ENCODE results near the gene PATJ.
"Not testable (repeated sequence)": the region's sequence is repeated elsewhere in the genome, so short reads cannot be mapped to it uniquely, and the experiment has no call there.

The PATJ gene

GRCh38 chr1:61956784-61957183, 214.5 kb downstream of the PATJ start:
- Histone ChIP-seq H3K27ac (ENCODE audit: low read depth, low read length) (no peak overlapping the region), H2BK12ac (ENCODE audit: low read length) (no peak overlapping the region), H2AFZ (ENCODE audit: insufficient read depth, low read length, poor library complexity) (no peak overlapping the region), H2BK120ac (ENCODE audit: insufficient read depth, low read length, poor library complexity) (no peak overlapping the region), H4K12ac (ENCODE audit: low read depth, low read length) (no peak overlapping the region), H3K27me3 (ENCODE audit: insufficient read depth, low read length) (no peaks in the 10 kb centered on the region), H4K91ac (ENCODE audit: low read depth, low read length) (no peak overlapping the region), H2BK5ac (ENCODE audit: low read depth, low read length, poor library complexity) (no peak overlapping the region), H3K9ac (ENCODE audit: low read length) (no peak overlapping the region), H3K18ac (ENCODE audit: low read length) (no peak overlapping the region), H3K4me3 (ENCODE audit: low read depth, low read length) (no peak overlapping the region), H3K79me1 (ENCODE audit: low read length) (no peaks in the 10 kb centered on the region), H3K79me2 (ENCODE audit: control insufficient read depth, insufficient read depth, low read length, poor library complexity) (no peaks in the 10 kb centered on the region), H3K36me3 (ENCODE audit: control insufficient read depth in 1 of 2, insufficient read depth in 2 of 2, low read length in 2 of 2) (peaks cover 0 to 2% of the 10 kb centered on the region in 2 experiments), H3K4me2 (ENCODE audit: low read length) (no peak overlapping the region), H3K4ac (ENCODE audit: low read depth, low read length) (no peak overlapping the region), H2AK5ac (ENCODE audit: low read length) (no peak overlapping the region), H4K8ac (ENCODE audit: low read depth, low read length) (no peak overlapping the region), H3K23ac (ENCODE audit: low read length) (no peak overlapping the region), H3K14ac (ENCODE audit: low read length) (no peak overlapping the region), H3K9me3 (ENCODE audit: insufficient read depth, low read depth, low read length) (no peaks in the 10 kb centered on the region), H3K4me1 (ENCODE audit: control insufficient read depth in 1 of 2, insufficient read depth in 2 of 2, low read length in 2 of 2) (no peaks in the 10 kb centered on the region)
- no CpG with 5 or more reads among the region's 2 CpGs for WGBS (ENCODE audit: extremely low coverage, insufficient coverage, insufficient read length)
- no peak for DNase-seq

GRCh38 chr1:61961009-61961408, 218.7 kb downstream of the PATJ start:
- no peak overlapping the region for H4K8ac ChIP-seq (ENCODE audit: low read depth, low read length)
- H3K4me2 ChIP-seq (ENCODE audit: low read length), result no peak overlapping the region
- no peak overlapping the region for H3K9ac ChIP-seq (ENCODE audit: low read length)
- H2BK12ac ChIP-seq (ENCODE audit: low read length), result no peak overlapping the region
- no peak overlapping the region for H2AFZ ChIP-seq (ENCODE audit: insufficient read depth, low read length, poor library complexity)
- no peak overlapping the region for H2BK120ac ChIP-seq (ENCODE audit: insufficient read depth, low read length, poor library complexity)
- no peak overlapping the region for H3K4me3 ChIP-seq (ENCODE audit: low read depth, low read length)
- no CpG with 5 or more reads among the region's 3 CpGs for WGBS (ENCODE audit: extremely low coverage, insufficient coverage, insufficient read length)
- no peaks in the 10 kb centered on the region for H3K27me3 ChIP-seq (ENCODE audit: insufficient read depth, low read length)
- no peak overlapping the region for H4K12ac ChIP-seq (ENCODE audit: low read depth, low read length)
- H3K14ac ChIP-seq (ENCODE audit: low read length), result no peak overlapping the region
- H3K27ac ChIP-seq (ENCODE audit: low read depth, low read length), result no peak overlapping the region
- no peak overlapping the region for H3K18ac ChIP-seq (ENCODE audit: low read length)
- H3K9me3 ChIP-seq (ENCODE audit: insufficient read depth, low read depth, low read length), result no peaks in the 10 kb centered on the region
- H2BK5ac ChIP-seq (ENCODE audit: low read depth, low read length, poor library complexity), result no peak overlapping the region
- H3K23ac ChIP-seq (ENCODE audit: low read length), result no peak overlapping the region
- peaks cover 0 to 2% of the 10 kb centered on the region in 2 experiments for H3K36me3 ChIP-seq (ENCODE audit: control insufficient read depth in 1 of 2, insufficient read depth in 2 of 2, low read length in 2 of 2)
- H3K79me2 ChIP-seq (ENCODE audit: control insufficient read depth, insufficient read depth, low read length, poor library complexity), result no peaks in the 10 kb centered on the region
- H3K4me1 ChIP-seq (ENCODE audit: control insufficient read depth in 1 of 2, insufficient read depth in 2 of 2, low read length in 2 of 2), result no peaks in the 10 kb centered on the region
- no peak overlapping the region for H4K91ac ChIP-seq (ENCODE audit: low read depth, low read length)
- no peak overlapping the region for H2AK5ac ChIP-seq (ENCODE audit: low read length)
- peaks cover 4% of the 10 kb centered on the region for H3K79me1 ChIP-seq (ENCODE audit: low read length)
- H3K4ac ChIP-seq (ENCODE audit: low read depth, low read length), result no peak overlapping the region
- no peak for DNase-seq

GRCh38 chr1:61962631-61963030, 220.4 kb downstream of the PATJ start:
- Histone ChIP-seq H2AK5ac (ENCODE audit: low read length) (no peak overlapping the region), H2BK120ac (ENCODE audit: insufficient read depth, low read length, poor library complexity) (no peak overlapping the region), H3K4me2 (ENCODE audit: low read length) (no peak overlapping the region), H3K36me3 (ENCODE audit: control insufficient read depth in 1 of 2, insufficient read depth in 2 of 2, low read length in 2 of 2) (peaks cover 0 to 2% of the 10 kb centered on the region in 2 experiments), H3K27ac (ENCODE audit: low read depth, low read length) (no peak overlapping the region), H2BK12ac (ENCODE audit: low read length) (no peak overlapping the region), H3K14ac (ENCODE audit: low read length) (no peak overlapping the region), H3K4me1 (ENCODE audit: control insufficient read depth in 1 of 2, insufficient read depth in 2 of 2, low read length in 2 of 2) (no peaks in the 10 kb centered on the region), H3K27me3 (ENCODE audit: insufficient read depth, low read length) (no peaks in the 10 kb centered on the region), H2BK5ac (ENCODE audit: low read depth, low read length, poor library complexity) (no peak overlapping the region), H3K9me3 (ENCODE audit: insufficient read depth, low read depth, low read length) (no peaks in the 10 kb centered on the region), H4K8ac (ENCODE audit: low read depth, low read length) (no peak overlapping the region), H3K4ac (ENCODE audit: low read depth, low read length) (no peak overlapping the region), H4K12ac (ENCODE audit: low read depth, low read length) (no peak overlapping the region), H3K9ac (ENCODE audit: low read length) (no peak overlapping the region), H2AFZ (ENCODE audit: insufficient read depth, low read length, poor library complexity) (no peak overlapping the region), H3K4me3 (ENCODE audit: low read depth, low read length) (no peak overlapping the region), H3K18ac (ENCODE audit: low read length) (no peak overlapping the region), H4K91ac (ENCODE audit: low read depth, low read length) (no peak overlapping the region), H3K79me1 (ENCODE audit: low read length) (peaks cover 7% of the 10 kb centered on the region), H3K79me2 (ENCODE audit: control insufficient read depth, insufficient read depth, low read length, poor library complexity) (no peaks in the 10 kb centered on the region), H3K23ac (ENCODE audit: low read length) (no peak overlapping the region)
- DNase-seq, result no peak
- no CpG with 5 or more reads among the region's 3 CpGs for WGBS (ENCODE audit: extremely low coverage, insufficient coverage, insufficient read length)

- not testable (repeated sequence) for H2BK12ac ChIP-seq (ENCODE audit: low read length); H3K9me3 ChIP-seq (ENCODE audit: insufficient read depth, low read depth, low read length); H2AK5ac ChIP-seq (ENCODE audit: low read length); H3K79me1 ChIP-seq (ENCODE audit: low read length); H3K4me1 ChIP-seq (ENCODE audit: control insufficient read depth in 1 of 2, insufficient read depth in 2 of 2, low read length in 2 of 2); H3K36me3 ChIP-seq (ENCODE audit: control insufficient read depth in 1 of 2, insufficient read depth in 2 of 2, low read length in 2 of 2); H2AFZ ChIP-seq (ENCODE audit: insufficient read depth, low read length, poor library complexity); H3K4me2 ChIP-seq (ENCODE audit: low read length); H3K9ac ChIP-seq (ENCODE audit: low read length); H4K8ac ChIP-seq (ENCODE audit: low read depth, low read length); H3K79me2 ChIP-seq (ENCODE audit: control insufficient read depth, insufficient read depth, low read length, poor library complexity); H3K4ac ChIP-seq (ENCODE audit: low read depth, low read length); H3K18ac ChIP-seq (ENCODE audit: low read length); H3K27me3 ChIP-seq (ENCODE audit: insufficient read depth, low read length); H3K23ac ChIP-seq (ENCODE audit: low read length); H4K12ac ChIP-seq (ENCODE audit: low read depth, low read length); H3K4me3 ChIP-seq (ENCODE audit: low read depth, low read length)
- H2BK5ac ChIP-seq (ENCODE audit: low read depth, low read length, poor library complexity), result peak overlapping the region; percentile 67
- DNase-seq, result peak; percentile 63 to 79
- H4K91ac ChIP-seq (ENCODE audit: low read depth, low read length), result peak overlapping the region; percentile 75
- peak overlapping the region; percentile 72 for H2BK120ac ChIP-seq (ENCODE audit: insufficient read depth, low read length, poor library complexity)
- peak overlapping the region; percentile 67 for H3K14ac ChIP-seq (ENCODE audit: low read length)
- H3K27ac ChIP-seq (ENCODE audit: low read depth, low read length), result peak overlapping the region; percentile 76
- WGBS (ENCODE audit: extremely low coverage, insufficient coverage, insufficient read length), result no CpG with 5 or more reads among the region's 9 CpGs
Measured at GRCh38 chr1:61966450-61967225, 224.4 kb downstream of the PATJ start.

Data from trophoblast cell (in vitro differentiated cells and primary cell).